RWPE1 (cell line): Measurements from ENCODE around the gene NUSAP1.
"Not testable (repeated sequence)": the region's sequence is repeated elsewhere in the genome, so short reads cannot be mapped to it uniquely, and the experiment has no call there.

Experiments
- CTCF ChIA-PET: fragments of 350-600 bp; sonication (Branson Sonifier 250); formaldehyde crosslinking; extraction: SDS; loops from one replicate; lab custom pipeline; 2021; lab: Yijun Ruan, JAX
- POLR2A ChIA-PET: fragments of 400-600 bp; formaldehyde crosslinking; extraction: SDS; loops from one replicate; lab custom pipeline; 2020; ENCODE audit warnings: antibody characterized with exemption; ENCODE audit not compliant: low non-redundant PET; lab: Yijun Ruan, JAX
- DNase-seq: peaks from one replicate; pipeline ENCODE4 v3.0.0; 2012; ENCODE audit warnings: low spot score
- H3K27ac ChIP-seq: fragments of 450-650 bp; 2 replicates; pipeline ENCODE4 v1.5.1; 2017
- CTCF ChIP-seq: fragments of 450-650 bp; conservative IDR thresholded peaks from 2 replicates; pipeline ENCODE4 v1.5.1; 2017; ENCODE audit warnings: low read depth, mild to moderate bottlenecking

NUSAP1 gene

GRCh38 chr15:41332194-41333025 is at the start of gene NUSAP1, which contains the start of gene OIP5:
Gene NUSAP1 (plus strand): TSS chr15:41332881. CDS start chr15:41332958, 77 bp downstream.
Gene OIP5 (minus strand): TSS chr15:41332591. CDS start chr15:41332561, 30 bp downstream.
- TF ChIP-seq CTCF = peak; percentile 89
- ChIA-PET POLR2A (interaction anchor here (0.6 to 0.7 kb wide), 2 partner anchors 46 to 264 kb away, joined by 3 to 4 read pairs; no protein-coding TSS in a partner anchor), CTCF (interaction anchor here (0.6 to 1.3 kb wide), 7 partner anchors 9 to 426 kb away, joined by 3 to 6 read pairs (median 4); partner anchors contain the start of genes CHP1 and EXD1)
- H3K27ac ChIP-seq = peak within 1 kb of the TSS; percentile 95
- DNase-seq = peak; percentile 99

GRCh38 chr15:41282980-41283652 is 49.6 kb upstream of the NUSAP1 start:
- peak overlapping the region; percentile 91 for H3K27ac ChIP-seq
- POLR2A ChIA-PET = interaction anchor here (1.0 kb wide), 1 partner anchor 75 kb away, joined by 3 read pairs; no protein-coding TSS in a partner anchor
- DNase-seq, CTCF ChIA-PET: not testable (repeated sequence)

GRCh38 chr15:41283653-41284426 is 48.8 kb upstream of the NUSAP1 start:
- TF ChIP-seq CTCF = no peak
- peak; percentile 100 for DNase-seq
- CTCF ChIA-PET = no interaction called here
- POLR2A ChIA-PET = interaction anchor here (1.0 kb wide), 1 partner anchor 76 kb away, joined by 3 read pairs; no protein-coding TSS in a partner anchor
- H3K27ac ChIP-seq = peak overlapping the region; percentile 91

GRCh38 chr15:41284427-41285177 is 48.1 kb upstream of the NUSAP1 start:
- ChIA-PET CTCF (no interaction called here), POLR2A (interaction anchor here (1.0 kb wide), 1 partner anchor 76 kb away, joined by 3 read pairs; no protein-coding TSS in a partner anchor)
- no peak for TF ChIP-seq CTCF
- DNase-seq = peak; percentile 34
- peak overlapping the region; percentile 91 for H3K27ac ChIP-seq

- no peak for DNase-seq
- no peak for TF ChIP-seq CTCF
- peak overlapping the region; percentile 32; the same call in 1 of the 2 replicates for H3K27ac ChIP-seq
- POLR2A ChIA-PET = no interaction called here
- CTCF ChIA-PET = no interaction called here
Observed at GRCh38 chr15:41285285-41285684, 47.4 kb upstream of the NUSAP1 start.
